Osteoblast (primary cell): Measurements from ENCODE around the gene PLET1. TPM values are rescaled to one million over a fixed set of nuclear protein-coding genes. Genes with fewer than 3 reads are reported as not detected.

Experiments
- DNase-seq: peaks from one replicate; pipeline ENCODE4 v3.0.0; 2011; ENCODE audit warnings: low spot score, mixed read lengths; ENCODE audit not compliant: insufficient read length; ENCODE audit errors: missing footprints
- H2AFZ ChIP-seq: 2 replicates; pipeline ENCODE4 v1.6.0; 2011; ENCODE audit warnings: mild to moderate bottlenecking, low read length
- H3K27ac ChIP-seq: 2 replicates; pipeline ENCODE4 v1.5.1; 2011; ENCODE audit warnings: mild to moderate bottlenecking, low read depth, low read length, moderate library complexity
- H3K27me3 ChIP-seq: 2 replicates; pipeline ENCODE4 v1.6.0; 2012; ENCODE audit warnings: mild to moderate bottlenecking, control low read depth, inconsistent platforms, low read length, moderate library complexity; ENCODE audit not compliant: insufficient read depth
- H3K36me3 ChIP-seq: 2 replicates; pipeline ENCODE4 v1.5.1; 2011; ENCODE audit warnings: mild to moderate bottlenecking, low read length, control low read depth, moderate library complexity; ENCODE audit not compliant: insufficient read depth
- H3K4me1 ChIP-seq: 2 replicates; pipeline ENCODE4 v1.5.1; 2011; ENCODE audit warnings: mild to moderate bottlenecking, low read length, control low read depth, moderate library complexity; ENCODE audit not compliant: insufficient read depth
- H3K4me2 ChIP-seq: 2 replicates; pipeline ENCODE4 v1.6.0; 2011; ENCODE audit warnings: mild to moderate bottlenecking, low read length; ENCODE audit not compliant: insufficient read depth
- H3K4me3 ChIP-seq: fragments of 200-600 bp; sonication (generic); 3 replicates; pipeline ENCODE4 v1.5.1; 2012; ENCODE audit warnings: mild to moderate bottlenecking, low read length, inconsistent platforms; ENCODE audit not compliant: insufficient read depth
- H3K79me2 ChIP-seq: 2 replicates; pipeline ENCODE4 v1.6.0; 2012; ENCODE audit warnings: mild to moderate bottlenecking, low read length, control low read depth, inconsistent platforms; ENCODE audit not compliant: insufficient read depth
- H3K9me3 ChIP-seq: 2 replicates; pipeline ENCODE4 v1.5.1; 2011; ENCODE audit warnings: low read depth, low read length, control low read depth
- H4K20me1 ChIP-seq: 2 replicates; pipeline ENCODE4 v1.6.0; 2012; ENCODE audit warnings: mild to moderate bottlenecking, low read length, control low read depth; ENCODE audit not compliant: insufficient read depth
- CTCF ChIP-seq: IDR thresholded peaks from 2 replicates; pipeline ENCODE4 v1.5.1; 2011; ENCODE audit warnings: mild to moderate bottlenecking, low read depth, low read length, moderate library complexity; ENCODE audit errors: extremely low read depth
- total RNA-seq: library from RNA; depleted of rRNA; stranded (reverse); fragments of >200 nt; gene quantifications from 2 replicates; pipeline ENCODE4 v1.2.3, GENCODE V29; 2012

PLET1 gene
- total RNA-seq, 1 donor, result not detected

DNA sequence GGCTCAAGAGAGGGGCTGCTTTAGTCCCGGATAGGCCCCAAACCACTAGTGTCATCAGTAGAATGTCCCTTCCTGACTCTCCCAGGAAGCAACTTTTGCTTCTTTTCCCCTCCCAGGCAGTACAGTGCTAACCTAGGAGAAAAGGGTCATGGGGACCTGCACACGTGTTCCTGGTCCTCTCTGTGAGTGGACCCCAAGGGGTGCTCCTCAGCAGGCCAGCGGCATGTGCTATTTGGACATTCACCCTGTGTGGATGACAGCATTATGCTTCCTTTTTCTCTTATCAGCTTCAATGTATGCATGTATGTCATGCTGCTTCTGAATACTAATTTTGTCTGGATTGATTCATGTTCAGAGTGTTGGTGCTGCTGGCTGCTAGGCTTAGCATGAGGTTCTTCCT is 18.1 kb upstream of the PLET1 start:
- Histone ChIP-seq H3K9me3 (no peaks in the 10 kb centered on the region), H2AFZ (no peak overlapping the region), H3K36me3 (no peaks in the 10 kb centered on the region), H3K27ac (no peak overlapping the region), H3K79me2 (no peaks in the 10 kb centered on the region), H3K4me2 (no peak overlapping the region), H3K27me3 (peaks cover 4% of the 10 kb centered on the region), H4K20me1 (no peaks in the 10 kb centered on the region), H3K4me1 (peaks cover 5% of the 10 kb centered on the region), H3K4me3 (no peak overlapping the region)
- TF ChIP-seq CTCF, result no peak
- no peak for DNase-seq

- Histone ChIP-seq H2AFZ (no peak overlapping the region), H3K27me3 (peaks cover 4% of the 10 kb centered on the region), H3K36me3 (no peaks in the 10 kb centered on the region), H3K9me3 (no peaks in the 10 kb centered on the region), H3K4me3 (no peak overlapping the region), H3K79me2 (no peaks in the 10 kb centered on the region), H3K4me1 (peaks cover 5% of the 10 kb centered on the region), H3K4me2 (no peak overlapping the region), H4K20me1 (no peaks in the 10 kb centered on the region), H3K27ac (no peak overlapping the region)
- no peak for TF ChIP-seq CTCF
- DNase-seq, result no peak
These were observed 17.3 kb upstream of the PLET1 start for GRCh38 chr11:112277941-112278340.

GRCh38 chr11:112277029-112277428 is 16.4 kb upstream of the PLET1 start:
- no peak for TF ChIP-seq CTCF
- no peak overlapping the region for H3K4me2 ChIP-seq
- H3K27me3 ChIP-seq, result peaks cover 4% of the 10 kb centered on the region
- H4K20me1 ChIP-seq, result no peaks in the 10 kb centered on the region
- no peak overlapping the region for H3K27ac ChIP-seq
- H3K9me3 ChIP-seq, result no peaks in the 10 kb centered on the region
- H3K79me2 ChIP-seq, result no peaks in the 10 kb centered on the region
- no peak for DNase-seq
- H2AFZ ChIP-seq, result no peak overlapping the region
- peaks cover 5% of the 10 kb centered on the region for H3K4me1 ChIP-seq
- no peak overlapping the region for H3K4me3 ChIP-seq
- no peaks in the 10 kb centered on the region for H3K36me3 ChIP-seq

DNA sequence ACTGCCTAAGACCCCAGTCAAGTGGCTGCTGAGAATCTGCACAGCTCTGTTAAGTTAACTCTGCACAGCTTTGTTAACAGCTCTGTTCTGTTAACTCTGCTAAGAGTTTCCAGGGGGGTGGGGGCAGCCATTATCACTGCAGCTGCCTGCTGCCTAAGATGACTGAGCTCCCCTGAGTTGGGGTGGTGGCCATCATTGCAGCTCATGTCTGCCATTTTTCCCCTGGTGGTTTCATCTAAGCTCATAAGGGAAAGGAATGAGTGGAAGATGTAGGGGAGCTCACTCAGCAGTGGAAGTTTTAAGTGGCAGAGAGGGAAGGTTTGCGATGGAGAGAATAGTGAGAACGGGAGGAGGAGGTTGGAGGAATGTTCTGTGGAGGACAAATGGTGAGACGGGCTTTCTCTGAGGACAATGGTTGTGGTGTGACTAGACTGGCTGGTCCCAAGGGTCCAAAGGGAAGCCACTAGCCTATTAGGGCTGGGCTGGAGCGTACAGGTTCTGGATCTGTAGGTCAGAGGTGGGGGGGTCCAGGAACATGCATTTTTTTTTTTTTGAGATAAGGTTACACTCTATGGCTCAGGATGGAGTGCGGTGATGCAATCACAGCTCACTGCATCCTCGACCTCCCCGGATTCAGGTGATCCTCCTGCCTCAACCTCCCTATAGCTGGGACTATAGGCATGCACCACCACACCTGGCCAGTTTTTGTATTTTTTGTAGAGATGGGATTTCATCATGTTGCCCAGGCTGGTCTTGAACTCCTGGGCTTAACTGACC is 13.5 kb upstream of the PLET1 start:
- no peak overlapping the region for H3K4me3 ChIP-seq
- H2AFZ ChIP-seq, result no peak overlapping the region
- no peaks in the 10 kb centered on the region for H3K36me3 ChIP-seq
- DNase-seq, result peak; percentile 69
- no peaks in the 10 kb centered on the region for H3K79me2 ChIP-seq
- no peaks in the 10 kb centered on the region for H4K20me1 ChIP-seq
- H3K4me2 ChIP-seq, result no peak overlapping the region
- no peaks in the 10 kb centered on the region for H3K9me3 ChIP-seq
- no peak for TF ChIP-seq CTCF
- no peak overlapping the region for H3K27ac ChIP-seq
- H3K4me1 ChIP-seq, result no peaks in the 10 kb centered on the region
- H3K27me3 ChIP-seq, result peaks cover 4% of the 10 kb centered on the region
